PFSK-1 (cell line): Measurements from ENCODE around the gene RYK.

Experiments used
- FOXP2 ChIP-seq: optimal IDR thresholded peaks from 2 replicates; pipeline ENCODE3; 2011; ENCODE audit warnings: borderline replicate concordance, control low read depth, inconsistent platforms; ENCODE audit not compliant: insufficient read depth; ENCODE audit errors: extremely low read length, extremely low read depth
- POLR2AphosphoS5 ChIP-seq: IDR thresholded peaks from 2 replicates; pipeline ENCODE4 v1.6.1; 2012; ENCODE audit warnings: low read depth, mild to moderate bottlenecking, control low read depth, low read length, moderate library complexity
- SIN3A ChIP-seq: IDR thresholded peaks from 2 replicates; pipeline ENCODE4 v1.6.1; 2012; ENCODE audit warnings: mild to moderate bottlenecking, low read length, moderate library complexity, borderline replicate concordance; ENCODE audit not compliant: insufficient read depth
- TAF1 ChIP-seq: IDR thresholded peaks from 2 replicates; pipeline ENCODE4 v1.6.1; 2012; ENCODE audit warnings: low read length, control low read depth, borderline replicate concordance; ENCODE audit not compliant: insufficient read depth
- TF ChIP-seq, protein P1 (sequence below), 2 experiments: IDR thresholded peaks; 2 replicates each; pipeline versions ENCODE4 v1.6.1 to v1.8.0; 2011 to 2012; ENCODE audit warnings: low read depth in 2 of 2, low read length in 2 of 2, control low read depth in 1 of 2, inconsistent platforms in 1 of 2, mild to moderate bottlenecking in 1 of 2, moderate library complexity in 1 of 2; ENCODE audit not compliant: insufficient read depth in 1 of 2

The RYK gene

DNA sequence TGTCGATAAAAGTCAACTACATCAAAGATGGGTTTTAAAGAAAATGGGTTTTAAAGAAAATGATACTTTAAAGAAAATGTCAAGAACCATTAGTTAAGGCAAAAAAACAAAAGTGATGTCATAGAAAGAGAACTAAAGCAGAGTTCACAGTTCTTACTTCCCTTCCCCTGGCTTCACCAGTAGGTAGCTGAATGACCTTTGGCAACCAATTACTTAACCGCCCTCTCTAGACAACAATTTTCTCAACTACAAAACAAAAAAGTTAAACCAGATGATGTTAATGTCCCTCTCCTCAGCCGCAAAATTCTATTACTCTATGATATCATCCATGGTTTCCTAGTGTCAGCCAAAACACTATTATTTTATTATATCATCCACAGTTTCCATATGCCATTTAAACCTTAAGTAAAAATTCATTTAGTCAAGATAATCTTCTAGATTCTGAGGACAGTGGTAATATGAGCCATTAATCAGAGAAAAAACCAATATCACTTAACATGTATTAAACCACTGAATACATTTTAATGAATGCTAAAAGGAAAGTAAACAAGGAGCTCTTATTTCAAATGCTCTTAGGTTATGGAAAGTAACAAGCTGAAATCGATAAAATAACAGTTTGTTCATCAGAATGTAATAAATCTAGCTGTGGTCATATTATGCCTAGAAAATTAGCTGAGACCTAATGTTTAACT is 13.1 kb downstream of the RYK start:
- no peak for TF ChIP-seq FOXP2
- TF ChIP-seq POLR2AphosphoS5 = no peak
- no peak for TF ChIP-seq TAF1
- TF ChIP-seq, protein P1, sequence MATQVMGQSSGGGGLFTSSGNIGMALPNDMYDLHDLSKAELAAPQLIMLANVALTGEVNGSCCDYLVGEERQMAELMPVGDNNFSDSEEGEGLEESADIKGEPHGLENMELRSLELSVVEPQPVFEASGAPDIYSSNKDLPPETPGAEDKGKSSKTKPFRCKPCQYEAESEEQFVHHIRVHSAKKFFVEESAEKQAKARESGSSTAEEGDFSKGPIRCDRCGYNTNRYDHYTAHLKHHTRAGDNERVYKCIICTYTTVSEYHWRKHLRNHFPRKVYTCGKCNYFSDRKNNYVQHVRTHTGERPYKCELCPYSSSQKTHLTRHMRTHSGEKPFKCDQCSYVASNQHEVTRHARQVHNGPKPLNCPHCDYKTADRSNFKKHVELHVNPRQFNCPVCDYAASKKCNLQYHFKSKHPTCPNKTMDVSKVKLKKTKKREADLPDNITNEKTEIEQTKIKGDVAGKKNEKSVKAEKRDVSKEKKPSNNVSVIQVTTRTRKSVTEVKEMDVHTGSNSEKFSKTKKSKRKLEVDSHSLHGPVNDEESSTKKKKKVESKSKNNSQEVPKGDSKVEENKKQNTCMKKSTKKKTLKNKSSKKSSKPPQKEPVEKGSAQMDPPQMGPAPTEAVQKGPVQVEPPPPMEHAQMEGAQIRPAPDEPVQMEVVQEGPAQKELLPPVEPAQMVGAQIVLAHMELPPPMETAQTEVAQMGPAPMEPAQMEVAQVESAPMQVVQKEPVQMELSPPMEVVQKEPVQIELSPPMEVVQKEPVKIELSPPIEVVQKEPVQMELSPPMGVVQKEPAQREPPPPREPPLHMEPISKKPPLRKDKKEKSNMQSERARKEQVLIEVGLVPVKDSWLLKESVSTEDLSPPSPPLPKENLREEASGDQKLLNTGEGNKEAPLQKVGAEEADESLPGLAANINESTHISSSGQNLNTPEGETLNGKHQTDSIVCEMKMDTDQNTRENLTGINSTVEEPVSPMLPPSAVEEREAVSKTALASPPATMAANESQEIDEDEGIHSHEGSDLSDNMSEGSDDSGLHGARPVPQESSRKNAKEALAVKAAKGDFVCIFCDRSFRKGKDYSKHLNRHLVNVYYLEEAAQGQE (IDR thresholded peaks at IDR 0.05; ENCODE audit: insufficient read depth in 1 of 2, low read depth in 2 of 2, low read length in 2 of 2) = no peak
- TF ChIP-seq SIN3A = no peak

DNA sequence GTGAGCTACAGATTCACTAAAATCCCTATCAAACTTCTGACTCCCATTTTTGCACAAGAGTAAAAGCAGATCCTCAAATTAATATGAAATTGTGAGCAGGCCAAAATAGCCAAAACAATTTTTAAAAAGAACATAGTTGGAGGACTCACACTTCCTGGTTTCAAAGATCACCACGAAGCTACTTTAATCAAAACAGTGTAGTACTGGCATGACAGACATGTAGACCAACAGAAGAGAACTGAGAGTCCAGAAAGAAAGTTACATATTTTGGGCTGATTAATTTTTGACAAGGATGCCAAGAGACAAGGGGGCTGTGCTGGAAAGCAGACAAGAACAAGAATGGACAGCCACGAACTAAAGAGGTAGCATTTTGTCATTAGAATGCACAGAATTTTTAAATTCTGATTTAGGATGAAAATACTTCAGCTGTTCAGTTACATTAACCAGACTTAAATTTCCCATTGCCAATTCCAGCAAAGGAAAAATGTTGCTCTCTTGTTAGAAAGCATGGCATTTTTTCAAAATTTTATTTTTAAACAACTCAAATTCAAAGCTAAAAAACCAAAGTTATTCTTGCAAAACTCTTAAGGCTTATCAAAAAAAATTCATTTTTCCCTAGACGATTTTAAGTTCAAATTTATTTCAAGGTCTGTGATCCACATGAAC is 14.0 kb downstream of the RYK start:
- TF ChIP-seq POLR2AphosphoS5 (no peak), SIN3A (no peak), TAF1 (no peak), FOXP2 (no peak)
- TF ChIP-seq, protein P1 (IDR thresholded peaks at IDR 0.05; ENCODE audit: insufficient read depth in 1 of 2, low read depth in 2 of 2, low read length in 2 of 2) = no peak

DNA sequence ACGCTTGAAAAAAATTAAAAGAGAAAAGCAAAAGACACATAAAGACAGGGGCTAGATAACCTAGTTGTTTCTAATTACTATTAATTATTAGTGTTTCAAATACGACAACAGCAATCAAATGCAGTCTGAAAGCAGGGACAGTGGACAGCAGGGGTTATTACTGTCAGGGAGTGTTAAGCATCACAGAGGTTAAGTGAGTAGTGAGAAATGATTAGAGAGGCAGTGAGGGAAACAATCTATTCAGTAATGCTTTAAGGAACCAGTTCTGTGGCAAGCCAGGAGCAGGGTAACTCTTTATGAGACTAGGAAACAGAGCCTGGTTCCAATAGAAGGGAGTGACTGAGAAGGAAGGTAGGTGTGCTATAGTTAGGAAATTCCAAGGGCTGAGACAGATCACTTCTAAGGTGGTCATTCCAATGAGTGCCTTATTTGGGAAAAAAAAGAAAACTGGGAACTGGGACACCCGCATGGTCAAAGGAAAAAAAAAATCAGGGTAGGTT is 15.0 kb downstream of the RYK start:
- TF ChIP-seq POLR2AphosphoS5 (no peak), TAF1 (no peak), SIN3A (no peak)
- TF ChIP-seq, protein P1 (IDR thresholded peaks at IDR 0.05; ENCODE audit: insufficient read depth in 1 of 2, low read depth in 2 of 2, low read length in 2 of 2) = no peak

DNA sequence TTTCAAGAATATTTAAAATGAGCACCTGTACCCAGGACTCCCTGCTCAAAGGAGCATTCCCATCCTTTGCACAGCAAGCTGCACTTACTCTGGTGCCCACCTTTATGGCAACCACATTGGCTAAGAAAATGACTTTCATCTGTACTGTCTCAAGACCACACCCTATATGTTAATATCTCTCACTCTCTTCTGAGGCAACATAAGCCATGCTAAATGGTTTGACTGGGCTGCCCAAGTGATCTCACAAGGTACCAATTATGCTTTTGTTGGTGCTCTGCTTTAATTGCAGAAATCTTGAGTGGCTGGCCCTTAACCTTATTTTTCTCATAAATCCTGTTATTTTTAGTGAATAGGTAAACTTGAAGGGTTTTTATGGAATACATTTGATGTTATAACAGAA is 17.7 kb downstream of the RYK start:
- TF ChIP-seq TAF1 (no peak), FOXP2 (no peak), POLR2AphosphoS5 (no peak), SIN3A (no peak)
- TF ChIP-seq, protein P1 (IDR thresholded peaks at IDR 0.05; ENCODE audit: insufficient read depth in 1 of 2, low read depth in 2 of 2, low read length in 2 of 2) = no peak
